ENCODE data around the gene HADH. TPM values are rescaled to one million over a fixed set of nuclear protein-coding genes. Genes with fewer than 3 reads are reported as not detected.

The HADH gene
- total RNA-seq, 1 experiment from 2014 or later = 69.5 TPM

GRCh38 chr4:107988763-107989035 lies 990 bp upstream of the HADH start:
- H3K27ac ChIP-seq (ENCODE audit: low read depth, low read length, poor library complexity, severe bottlenecking) = no peak overlapping the region
- no peaks in the 10 kb centered on the region for H3K9me3 ChIP-seq (ENCODE audit: low read depth, low read length, poor library complexity, severe bottlenecking)
- TF ChIP-seq CTCF (conservative IDR thresholded peaks at IDR 0.05; ENCODE audit: low read depth, low read length) = no peak
- no peak for TF ChIP-seq EZH2 (IDR thresholded peaks at IDR 0.05; ENCODE audit: borderline replicate concordance, low read depth, low read length, poor library complexity, severe bottlenecking)
- H3K36me3 ChIP-seq (ENCODE audit: insufficient read depth, low read length, poor library complexity, severe bottlenecking) = no peaks in the 10 kb centered on the region
- ChIA-PET CTCF (no interaction called here), POLR2A (ENCODE audit: low non-redundant PET) (no interaction called here)
- intact Hi-C loops (cut with micrococcal nuclease; ENCODE audit: unreplicated experiment) = no loop called here
- no TSS peak for BruUV-seq (replicated peaks)
- no peak overlapping the region for H3K4me3 ChIP-seq (ENCODE audit: low read depth, low read length, poor library complexity, severe bottlenecking)
- H3K4me1 ChIP-seq (ENCODE audit: insufficient read depth, low read length, poor library complexity, severe bottlenecking) = peaks cover 28% of the 10 kb centered on the region
- no peaks in the 10 kb centered on the region for H3K27me3 ChIP-seq (replicated peaks; ENCODE audit: insufficient read depth, low read depth, low read length, poor library complexity)
- no peak for DNase-seq (ENCODE audit: low spot score)

- peak overlapping the region; percentile 77 for H3K4me3 ChIP-seq (ENCODE audit: low read depth, low read length, poor library complexity, severe bottlenecking)
- peaks cover 29% of the 10 kb centered on the region for H3K4me1 ChIP-seq (ENCODE audit: insufficient read depth, low read length, poor library complexity, severe bottlenecking)
- no peak for DNase-seq (ENCODE audit: low spot score)
- ChIA-PET CTCF (no interaction called here), POLR2A (ENCODE audit: low non-redundant PET) (no interaction called here)
- no peaks in the 10 kb centered on the region for H3K36me3 ChIP-seq (ENCODE audit: insufficient read depth, low read length, poor library complexity, severe bottlenecking)
- no peaks in the 10 kb centered on the region for H3K27me3 ChIP-seq (replicated peaks; ENCODE audit: insufficient read depth, low read depth, low read length, poor library complexity)
- no peaks in the 10 kb centered on the region for H3K9me3 ChIP-seq (ENCODE audit: low read depth, low read length, poor library complexity, severe bottlenecking)
- peak overlapping the region; percentile 92 for H3K27ac ChIP-seq (ENCODE audit: low read depth, low read length, poor library complexity, severe bottlenecking)
- no TSS peak for BruUV-seq (replicated peaks)
- intact Hi-C loops (cut with micrococcal nuclease; ENCODE audit: unreplicated experiment) = no loop called here
- TF ChIP-seq EZH2 (IDR thresholded peaks at IDR 0.05; ENCODE audit: borderline replicate concordance, low read depth, low read length, poor library complexity, severe bottlenecking) = no peak
- TF ChIP-seq CTCF (conservative IDR thresholded peaks at IDR 0.05; ENCODE audit: low read depth, low read length) = no peak
These were observed 540 bp upstream of the HADH start for GRCh38 chr4:107989162-107989536.

- CTCF ChIA-PET = no interaction called here
- no peak for DNase-seq (ENCODE audit: low spot score)
- intact Hi-C loops (cut with micrococcal nuclease; ENCODE audit: unreplicated experiment) = no loop called here
These were observed 2.4 kb downstream of the HADH start for GRCh38 chr4:107991945-107992630.

More at GRCh38 chr4:107991945-107992630, 2.4 kb downstream of the HADH start:
- Histone ChIP-seq H3K27ac (ENCODE audit: low read depth, low read length, poor library complexity, severe bottlenecking) (no peak overlapping the region), H3K36me3 (ENCODE audit: insufficient read depth, low read length, poor library complexity, severe bottlenecking) (no peaks in the 10 kb centered on the region), H3K27me3 (replicated peaks; ENCODE audit: insufficient read depth, low read depth, low read length, poor library complexity) (no peaks in the 10 kb centered on the region), H3K4me3 (ENCODE audit: low read depth, low read length, poor library complexity, severe bottlenecking) (no peak overlapping the region), H3K4me1 (ENCODE audit: insufficient read depth, low read length, poor library complexity, severe bottlenecking) (peaks cover 29% of the 10 kb centered on the region), H3K9me3 (ENCODE audit: low read depth, low read length, poor library complexity, severe bottlenecking) (no peaks in the 10 kb centered on the region)
- POLR2A ChIA-PET (ENCODE audit: low non-redundant PET) = no interaction called here
- no TSS peak for BruUV-seq (replicated peaks)
- TF ChIP-seq CTCF (conservative IDR thresholded peaks at IDR 0.05; ENCODE audit: low read depth, low read length) (no peak), EZH2 (IDR thresholded peaks at IDR 0.05; ENCODE audit: borderline replicate concordance, low read depth, low read length, poor library complexity, severe bottlenecking) (no peak)
